CD4-positive, alpha-beta T cell treated with Interferon gamma for 1 hour (primary cell): ENCODE results near the gene ALCAM.
A peak's percentile ranks its signal among the peaks of the same experiment; 100 is the strongest.

Source experiments
- DNase-seq: peaks from one replicate; pipeline ENCODE4 v3.0.0-alpha.2; 2020

ALCAM gene

GRCh38 chr3:105497386-105497785 is 130.7 kb downstream of the ALCAM start:
- DNase-seq, result no peak

- DNase-seq, result no peak
Observed at GRCh38 chr3:105499961-105500360, 133.3 kb downstream of the ALCAM start.

- DNase-seq, result no peak
Observed at GRCh38 chr3:105502333-105502732, 135.6 kb downstream of the ALCAM start.

GRCh38 chr3:105503191-105503593 is 136.5 kb downstream of the ALCAM start:
- no peak for DNase-seq

GRCh38 chr3:105504440-105504951 is 137.8 kb downstream of the ALCAM start:
- no peak for DNase-seq

- peak; percentile 6 for DNase-seq
Observed at GRCh38 chr3:105505170-105505569, 138.5 kb downstream of the ALCAM start.

- no peak for DNase-seq
Observed at GRCh38 chr3:105511031-105511430, 144.3 kb downstream of the ALCAM start.

- DNase-seq, result no peak
Observed at GRCh38 chr3:105512061-105512460, 145.4 kb downstream of the ALCAM start.

GRCh38 chr3:105513042-105513441 is 146.3 kb downstream of the ALCAM start:
- DNase-seq, result no peak

- DNase-seq, result no peak
Observed at GRCh38 chr3:105513886-105514285, 147.2 kb downstream of the ALCAM start.

- no peak for DNase-seq
Observed at GRCh38 chr3:105515372-105515771, 148.7 kb downstream of the ALCAM start.

- DNase-seq, result no peak
Observed at GRCh38 chr3:105516972-105517371, 150.3 kb downstream of the ALCAM start.

- DNase-seq, result no peak
Observed at GRCh38 chr3:105518203-105518602, 151.5 kb downstream of the ALCAM start.

GRCh38 chr3:105518806-105519418 is 152.2 kb downstream of the ALCAM start:
- DNase-seq, result no peak

GRCh38 chr3:105521770-105522169 is 155.1 kb downstream of the ALCAM start:
- DNase-seq, result no peak

- DNase-seq, result no peak
Observed at GRCh38 chr3:105523501-105523900, 156.8 kb downstream of the ALCAM start.

- DNase-seq, result no peak
Observed at GRCh38 chr3:105525531-105525930, 158.8 kb downstream of the ALCAM start.

GRCh38 chr3:105526360-105527111 is 159.8 kb downstream of the ALCAM start:
- DNase-seq, result no peak

GRCh38 chr3:105527535-105527934 is 160.8 kb downstream of the ALCAM start:
- no peak for DNase-seq

- DNase-seq, result no peak
Observed at GRCh38 chr3:105527949-105528348, 161.2 kb downstream of the ALCAM start.

GRCh38 chr3:105528955-105529354 is 162.2 kb downstream of the ALCAM start:
- no peak for DNase-seq

GRCh38 chr3:105529456-105529855 is 162.7 kb downstream of the ALCAM start:
- no peak for DNase-seq

GRCh38 chr3:105532251-105532650 is 165.5 kb downstream of the ALCAM start:
- DNase-seq, result no peak

- no peak for DNase-seq
Observed at GRCh38 chr3:105533960-105534359, 167.3 kb downstream of the ALCAM start.

- no peak for DNase-seq
Observed at GRCh38 chr3:105534491-105534890, 167.8 kb downstream of the ALCAM start.
